Spinal cord (tissue), 10 donors: ENCODE measurements around the gene KBTBD12. TPM values are rescaled to one million over a fixed set of nuclear protein-coding genes. Genes with fewer than 3 reads are reported as not detected.

ENCODE experiments used
- DNase-seq, 6 donors: peaks; one replicate each; pipeline versions ENCODE4 v3.0.0 to v3.0.0-alpha.2; 2013 to 2015; ENCODE audit warnings: low spot score in 6 of 6, low read depth in 4 of 6
- H3K27ac ChIP-seq: one replicate; pipeline ENCODE4 v1.5.1; 2013; ENCODE audit warnings: low read depth, low read length, control low read depth
- H3K27me3 ChIP-seq: one replicate; pipeline ENCODE4 v1.6.1; 2013; ENCODE audit warnings: low read length; ENCODE audit not compliant: control insufficient read depth, insufficient read depth
- H3K36me3 ChIP-seq: one replicate; pipeline ENCODE4 v1.6.1; 2013; ENCODE audit warnings: low read length; ENCODE audit not compliant: control insufficient read depth, insufficient read depth
- H3K4me1 ChIP-seq: one replicate; pipeline ENCODE4 v1.6.1; 2013; ENCODE audit warnings: low read length; ENCODE audit not compliant: control insufficient read depth, insufficient read depth
- H3K4me3 ChIP-seq: one replicate; pipeline ENCODE4 v1.5.1; 2013; ENCODE audit warnings: low read depth, low read length, control low read depth
- H3K9me3 ChIP-seq: one replicate; pipeline ENCODE4 v1.6.1; 2013; ENCODE audit warnings: low read length; ENCODE audit not compliant: control insufficient read depth, insufficient read depth
- WGBS: methylation state at CpG from one replicate; pipeline ENCODE4 v1.1.5; 2013; ENCODE audit warnings: missing lambda C conversion rate; ENCODE audit not compliant: insufficient coverage; 5-methylcytosine and 5-hydroxymethylcytosine counted together
- polyA plus RNA-seq, 2 donors: library from polyadenylated mRNA; unstranded; fragments of 120-200 nt; gene quantifications; one replicate each; pipeline ENCODE4 v1.2.1, GENCODE V29; 2013; ENCODE audit not compliant: insufficient read length in 2 of 2
- total RNA-seq, 2 donors: library from RNA; depleted of rRNA in 1 of 2; stranded (reverse); fragments of 120-200 nt in 1 of 2; fragments of >200 nt in 1 of 2; gene quantifications; one replicate each; pipeline versions ENCODE4 v1.2.3 to v1.2.4, GENCODE V29; 2013 to 2014
- donor health status: healthy.

The KBTBD12 gene
- total and polyA plus RNA-seq, 4 donors = 0.94 to 1.8 (median 1.2) TPM

DNA sequence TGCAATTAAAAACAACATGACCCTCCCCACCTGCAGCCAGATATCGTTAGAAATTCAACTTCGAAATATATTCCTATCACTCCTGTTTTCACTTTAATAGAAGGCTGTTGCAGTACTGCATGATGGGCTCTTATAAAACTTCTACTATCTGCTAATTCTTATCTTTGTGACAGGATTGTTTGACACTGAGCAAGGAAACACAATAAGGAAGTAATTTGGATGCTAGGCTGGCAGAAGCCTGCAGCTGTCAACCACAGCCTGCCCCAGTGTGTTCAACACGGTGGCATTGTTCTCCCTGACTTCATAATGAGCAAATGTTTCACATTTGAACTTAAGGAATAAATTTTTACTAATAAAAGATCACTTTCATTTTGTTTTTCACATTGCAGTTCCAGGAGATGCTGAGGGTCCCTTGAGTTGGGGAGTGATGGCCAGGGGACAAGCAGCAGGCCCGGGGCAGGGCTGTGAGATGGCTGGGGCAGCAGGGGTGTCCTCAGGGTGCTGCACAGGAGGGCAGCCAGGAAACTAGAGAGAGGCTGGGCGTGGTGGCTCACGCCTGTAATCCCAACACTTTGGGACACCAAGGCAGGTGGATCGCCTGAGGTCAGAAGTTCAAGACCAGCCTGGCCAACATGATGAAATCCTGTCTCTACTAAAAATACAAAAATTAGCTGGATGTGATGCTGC lies 72.4 kb downstream of the KBTBD12 start:
- Histone ChIP-seq H3K4me3 (no peak overlapping the region), H3K4me1 (no peaks in the 10 kb centered on the region), H3K36me3 (no peaks in the 10 kb centered on the region), H3K27me3 (no peaks in the 10 kb centered on the region), H3K9me3 (no peaks in the 10 kb centered on the region), H3K27ac (no peak overlapping the region)
- WGBS = 80% methylated on average over 1 of the region's 7 CpGs
- DNase-seq = no peak

DNA sequence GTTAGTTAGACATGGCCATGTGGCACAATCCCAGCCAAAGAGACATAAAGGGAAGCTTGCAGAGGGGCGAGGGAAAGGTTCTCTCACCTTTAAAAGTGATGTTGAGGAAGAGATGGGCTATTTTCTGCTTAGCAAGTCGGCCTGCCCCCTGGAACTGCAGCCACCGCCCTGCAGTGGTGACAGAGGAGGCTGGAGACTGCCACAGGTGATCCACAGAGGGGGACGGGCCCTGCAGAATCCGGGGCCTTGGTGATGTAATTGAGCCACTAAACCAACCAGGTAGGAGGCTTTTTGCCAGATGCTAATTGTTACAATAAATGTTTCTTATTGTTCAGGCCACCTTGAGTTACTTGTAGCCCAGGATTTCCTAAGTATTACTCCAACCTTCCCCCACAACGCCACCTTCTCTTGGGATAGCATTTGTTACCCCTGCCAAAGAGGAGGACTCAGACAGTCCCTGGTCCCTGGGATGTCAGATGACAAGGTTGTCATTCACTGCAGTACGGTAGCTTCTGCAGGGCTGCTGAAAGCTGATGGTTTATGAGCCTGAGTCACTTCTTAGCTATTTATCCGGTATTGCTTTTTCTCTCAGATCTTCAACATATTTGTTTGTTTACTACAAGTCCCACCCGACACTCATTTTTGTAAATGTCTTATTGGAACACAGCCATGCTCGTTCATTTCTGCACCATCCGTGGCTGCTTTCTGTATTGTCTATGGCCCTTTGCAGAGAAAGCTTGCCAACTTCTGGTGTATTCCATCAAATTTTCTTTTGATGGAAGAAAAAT lies 73.9 kb downstream of the KBTBD12 start:
- 84% methylated on average over 7 of the region's 11 CpGs for WGBS
- Histone ChIP-seq H3K27me3 (no peaks in the 10 kb centered on the region), H3K36me3 (no peaks in the 10 kb centered on the region), H3K4me1 (no peaks in the 10 kb centered on the region), H3K27ac (no peak overlapping the region), H3K4me3 (no peak overlapping the region), H3K9me3 (no peaks in the 10 kb centered on the region)
- peak in 2 of 6 donors; percentile 49 to 66 for DNase-seq

DNA sequence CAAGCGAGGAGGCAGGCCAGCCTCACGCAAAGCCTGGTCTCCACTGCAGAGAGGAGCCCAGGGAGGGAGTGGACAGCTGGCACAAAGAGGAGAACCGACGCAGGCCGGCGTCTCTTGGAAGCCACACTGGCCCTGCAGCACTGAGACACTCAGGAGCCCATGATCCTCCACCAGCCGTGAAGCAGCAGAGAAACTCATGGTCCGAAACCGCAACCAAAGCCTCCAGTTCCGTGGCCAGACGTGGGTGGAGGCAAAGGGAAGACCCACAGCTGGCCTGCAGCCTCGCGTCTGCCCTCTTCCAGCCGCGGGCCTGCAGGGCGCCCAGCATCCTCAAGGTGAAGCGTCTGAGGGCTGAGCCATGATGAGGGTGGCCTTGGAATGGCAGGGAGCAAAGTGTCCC lies 75.0 kb downstream of the KBTBD12 start:
- H3K4me3 ChIP-seq = no peak overlapping the region
- H3K27me3 ChIP-seq = no peaks in the 10 kb centered on the region
- WGBS = 89% methylated on average over 16 of the region's 17 CpGs
- no peaks in the 10 kb centered on the region for H3K9me3 ChIP-seq
- H3K27ac ChIP-seq = no peak overlapping the region
- H3K36me3 ChIP-seq = no peaks in the 10 kb centered on the region
- H3K4me1 ChIP-seq = no peaks in the 10 kb centered on the region
- no peak for DNase-seq

DNA sequence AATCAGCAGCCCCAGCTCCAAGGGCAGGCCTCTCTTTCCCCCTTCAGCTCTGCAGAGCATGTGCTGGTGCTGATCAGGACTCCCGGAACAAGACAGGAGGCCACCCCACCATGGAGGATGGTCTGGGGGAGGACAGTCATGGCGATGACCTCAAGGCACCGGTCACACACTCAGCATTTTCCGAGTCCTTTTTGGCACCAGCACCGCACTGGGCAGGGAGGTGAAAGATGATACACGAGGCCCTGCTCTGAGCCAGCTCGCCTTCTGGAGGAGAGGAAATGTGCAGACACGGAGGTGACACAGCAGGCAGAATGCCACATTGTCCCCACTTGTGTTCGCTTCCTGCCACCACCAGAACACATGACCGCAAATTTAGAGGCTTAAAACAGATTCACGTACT lies 75.4 kb downstream of the KBTBD12 start:
- H3K36me3 ChIP-seq = no peaks in the 10 kb centered on the region
- no peaks in the 10 kb centered on the region for H3K4me1 ChIP-seq
- no peak overlapping the region for H3K27ac ChIP-seq
- 81% methylated on average over 11 of the region's 11 CpGs for WGBS
- DNase-seq = no peak
- H3K9me3 ChIP-seq = no peaks in the 10 kb centered on the region
- H3K4me3 ChIP-seq = no peak overlapping the region
- H3K27me3 ChIP-seq = no peaks in the 10 kb centered on the region

DNA sequence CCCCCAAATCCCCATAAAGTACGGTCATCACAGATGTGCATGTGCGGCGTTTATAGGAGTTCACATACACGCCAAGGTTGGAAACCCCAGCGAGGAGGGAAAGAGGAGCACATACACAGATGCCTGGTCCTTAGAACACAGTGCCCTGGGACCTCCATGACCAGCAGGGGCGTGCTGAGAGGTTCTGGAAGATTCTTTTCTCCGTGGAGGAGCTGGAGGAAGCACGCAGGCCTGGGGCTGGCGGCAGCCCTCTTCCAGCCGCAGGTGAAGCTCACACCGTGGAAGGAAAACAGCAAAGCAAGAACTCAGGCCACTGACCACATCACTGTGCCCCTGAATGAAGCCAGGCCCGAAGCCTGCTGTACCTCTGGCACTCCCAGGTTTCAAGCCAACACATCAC lies 76.2 kb downstream of the KBTBD12 start:
- Histone ChIP-seq H3K9me3 (no peaks in the 10 kb centered on the region), H3K4me3 (no peak overlapping the region), H3K36me3 (no peaks in the 10 kb centered on the region), H3K27ac (no peak overlapping the region), H3K27me3 (no peaks in the 10 kb centered on the region), H3K4me1 (no peaks in the 10 kb centered on the region)
- 93% methylated on average over 11 of the region's 12 CpGs for WGBS
- no peak for DNase-seq

DNA sequence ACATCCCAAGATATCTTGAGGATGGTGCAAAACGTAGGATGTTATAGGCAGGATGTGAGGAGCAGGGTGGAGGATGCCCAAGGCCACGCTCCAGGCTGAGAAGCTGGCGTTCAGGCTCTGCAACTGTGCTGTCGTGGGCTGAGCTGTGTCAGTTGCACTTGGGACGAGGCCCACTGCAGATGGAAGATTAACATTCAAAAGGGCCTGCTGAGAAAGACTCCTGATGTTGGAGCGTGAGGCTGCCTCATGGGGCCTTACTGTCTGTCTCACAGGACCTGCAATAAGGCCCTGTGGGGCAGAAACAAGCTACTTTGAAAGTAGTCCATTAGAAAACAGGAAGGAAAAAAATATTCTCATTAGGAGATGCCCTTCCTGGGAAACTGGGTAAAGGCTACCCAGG lies 76.6 kb downstream of the KBTBD12 start:
- H3K27ac ChIP-seq = no peak overlapping the region
- WGBS = 69% methylated on average over 6 of the region's 6 CpGs
- H3K36me3 ChIP-seq = no peaks in the 10 kb centered on the region
- no peaks in the 10 kb centered on the region for H3K27me3 ChIP-seq
- no peaks in the 10 kb centered on the region for H3K4me1 ChIP-seq
- no peak overlapping the region for H3K4me3 ChIP-seq
- no peaks in the 10 kb centered on the region for H3K9me3 ChIP-seq
- DNase-seq = peak in 1 of 6 donors; percentile 45

DNA sequence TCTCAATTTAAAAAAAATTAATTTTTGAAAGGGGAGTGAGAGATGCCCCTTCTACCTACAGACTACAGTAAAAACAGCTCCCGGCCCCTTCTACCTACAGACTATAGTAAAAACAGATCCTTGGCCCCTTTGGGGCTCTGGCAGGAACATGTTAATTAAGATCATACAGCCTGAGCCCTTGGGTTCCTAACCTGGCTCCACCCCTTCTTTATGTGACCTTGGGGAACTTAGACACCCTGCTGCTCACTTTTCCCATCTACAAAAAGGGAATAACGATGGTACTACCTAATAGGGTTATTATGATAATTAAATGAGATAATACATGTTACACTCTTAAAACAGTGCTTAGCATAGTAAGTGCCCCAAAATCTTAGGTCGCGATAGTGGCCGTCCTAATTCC lies 77.1 kb downstream of the KBTBD12 start:
- Histone ChIP-seq H3K27ac (no peak overlapping the region), H3K27me3 (no peaks in the 10 kb centered on the region), H3K4me3 (no peak overlapping the region), H3K36me3 (no peaks in the 10 kb centered on the region), H3K4me1 (no peaks in the 10 kb centered on the region), H3K9me3 (no peaks in the 10 kb centered on the region)
- no peak for DNase-seq
- WGBS = 94% methylated on average over 3 of the region's 5 CpGs

DNA sequence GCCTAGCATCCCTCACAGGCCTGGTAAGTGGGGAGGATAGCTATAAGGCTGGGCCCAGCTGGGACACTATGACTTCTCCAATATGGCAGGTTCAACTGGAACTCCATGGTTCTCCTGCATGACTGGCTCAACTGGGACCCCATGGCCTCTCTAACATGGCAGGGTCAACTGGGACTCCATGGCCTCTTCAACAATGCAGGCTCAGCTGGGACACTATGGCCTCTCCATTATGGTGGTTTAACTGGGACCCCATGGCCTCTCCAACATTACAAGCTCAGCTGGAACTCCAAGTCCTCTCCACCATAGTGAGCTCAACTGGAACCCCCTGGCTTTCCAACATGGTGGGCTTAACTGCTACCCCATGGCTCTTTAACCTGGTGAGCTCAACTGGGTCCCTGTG lies 79.0 kb downstream of the KBTBD12 start:
- no peaks in the 10 kb centered on the region for H3K9me3 ChIP-seq
- no peak for DNase-seq

DNA sequence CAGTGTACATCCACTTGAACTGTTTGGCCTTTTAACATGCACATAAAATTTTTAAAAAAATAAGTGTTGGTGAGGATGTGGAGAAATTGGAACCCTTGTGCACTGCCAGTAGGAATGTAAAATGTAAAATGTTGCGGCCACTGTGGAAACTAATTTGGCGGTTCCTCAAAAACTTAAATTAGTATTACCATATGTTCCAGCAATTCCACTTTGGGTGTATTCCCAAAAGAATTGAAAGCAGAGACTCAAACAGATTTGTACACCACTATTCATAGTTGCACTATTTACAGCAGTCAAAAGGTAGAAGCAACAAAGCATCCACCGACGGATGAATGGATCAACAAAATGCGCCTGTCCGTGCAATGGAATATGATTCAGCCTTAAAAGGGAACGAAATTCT lies 82.0 kb downstream of the KBTBD12 start:
- Histone ChIP-seq H3K9me3 (peaks cover 3% of the 10 kb centered on the region), H3K4me3 (no peak overlapping the region), H3K27me3 (no peaks in the 10 kb centered on the region), H3K36me3 (no peaks in the 10 kb centered on the region), H3K4me1 (no peaks in the 10 kb centered on the region), H3K27ac (no peak overlapping the region)
- peak in 1 of 6 donors; percentile 77 for DNase-seq
- WGBS = 86% methylated on average over 1 of the region's 7 CpGs

More for the DNA sequence above, 79.0 kb downstream of the KBTBD12 start:
- no peak overlapping the region for H3K27ac ChIP-seq
- no peaks in the 10 kb centered on the region for H3K4me1 ChIP-seq
- no peaks in the 10 kb centered on the region for H3K27me3 ChIP-seq
- no peaks in the 10 kb centered on the region for H3K36me3 ChIP-seq
- H3K4me3 ChIP-seq = no peak overlapping the region

DNA sequence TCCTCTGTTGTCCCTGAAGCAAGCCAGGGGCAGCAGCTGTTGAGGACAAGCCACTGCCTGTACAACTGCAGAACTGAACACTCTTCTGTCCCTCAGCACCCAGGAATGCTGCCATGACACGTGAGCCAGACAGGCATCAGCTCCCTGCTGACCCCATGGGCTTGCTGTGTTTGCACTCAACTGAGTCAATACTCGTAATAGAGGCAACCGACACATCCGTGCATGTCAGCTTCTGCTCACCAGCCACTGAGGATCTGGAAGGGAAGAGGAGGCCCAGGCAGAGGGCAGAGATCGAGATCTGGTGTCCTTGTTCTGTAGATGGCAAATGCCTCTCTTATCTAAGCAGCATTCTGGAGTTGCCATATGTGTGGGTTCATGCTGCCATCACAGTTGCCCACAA lies 82.9 kb downstream of the KBTBD12 start:
- no peak for DNase-seq
- 68% methylated on average over 5 of the region's 5 CpGs for WGBS
- Histone ChIP-seq H3K4me3 (no peak overlapping the region), H3K4me1 (no peaks in the 10 kb centered on the region), H3K36me3 (no peaks in the 10 kb centered on the region), H3K9me3 (peaks cover 3% of the 10 kb centered on the region), H3K27me3 (no peaks in the 10 kb centered on the region), H3K27ac (no peak overlapping the region)
